ENCODE results near the gene CLNK.

DNA sequence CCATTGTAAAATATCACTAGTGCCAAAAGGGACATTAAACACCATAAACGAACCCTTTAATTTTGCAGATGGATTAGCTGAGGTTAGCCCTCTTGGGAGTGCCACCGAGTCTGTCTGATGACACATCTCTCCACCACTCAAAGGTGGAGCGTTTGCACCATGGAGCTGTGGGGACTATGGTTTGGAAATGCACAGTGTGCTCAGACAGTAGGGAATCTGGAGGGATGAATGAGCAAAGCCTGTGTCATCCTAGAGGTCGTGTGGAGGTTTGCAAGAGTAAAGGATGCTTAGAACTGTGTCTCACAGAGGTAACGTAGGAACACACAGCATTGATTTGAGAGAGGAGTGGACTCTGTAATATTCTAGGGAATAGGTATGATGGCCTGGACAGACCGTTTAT lies 93.7 kb downstream of the CLNK start:
- TF ChIP-seq, protein P1, sequence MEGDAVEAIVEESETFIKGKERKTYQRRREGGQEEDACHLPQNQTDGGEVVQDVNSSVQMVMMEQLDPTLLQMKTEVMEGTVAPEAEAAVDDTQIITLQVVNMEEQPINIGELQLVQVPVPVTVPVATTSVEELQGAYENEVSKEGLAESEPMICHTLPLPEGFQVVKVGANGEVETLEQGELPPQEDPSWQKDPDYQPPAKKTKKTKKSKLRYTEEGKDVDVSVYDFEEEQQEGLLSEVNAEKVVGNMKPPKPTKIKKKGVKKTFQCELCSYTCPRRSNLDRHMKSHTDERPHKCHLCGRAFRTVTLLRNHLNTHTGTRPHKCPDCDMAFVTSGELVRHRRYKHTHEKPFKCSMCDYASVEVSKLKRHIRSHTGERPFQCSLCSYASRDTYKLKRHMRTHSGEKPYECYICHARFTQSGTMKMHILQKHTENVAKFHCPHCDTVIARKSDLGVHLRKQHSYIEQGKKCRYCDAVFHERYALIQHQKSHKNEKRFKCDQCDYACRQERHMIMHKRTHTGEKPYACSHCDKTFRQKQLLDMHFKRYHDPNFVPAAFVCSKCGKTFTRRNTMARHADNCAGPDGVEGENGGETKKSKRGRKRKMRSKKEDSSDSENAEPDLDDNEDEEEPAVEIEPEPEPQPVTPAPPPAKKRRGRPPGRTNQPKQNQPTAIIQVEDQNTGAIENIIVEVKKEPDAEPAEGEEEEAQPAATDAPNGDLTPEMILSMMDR (IDR thresholded peaks at IDR 0.05 in 8 of 11, conservative IDR thresholded peaks at IDR 0.05 in 3 of 11): no peak
- no peak for TF ChIP-seq POLR2A (IDR thresholded peaks at IDR 0.05)
